ENCODE measurements around the gene CDH4.

- no peak for TF ChIP-seq CTCF (IDR thresholded peaks at IDR 0.05)
- TF ChIP-seq POLR2A (IDR thresholded peaks at IDR 0.05), result no peak
These were observed 519.8 kb downstream of the CDH4 start for GRCh38 chr20:61771805-61772350.
